ENCODE data around the gene HYAL3. TPM values are rescaled to one million over a fixed set of nuclear protein-coding genes. Genes with fewer than 3 reads are reported as not detected.

Gene HYAL3
- total RNA-seq, 2 experiments from 2014 or later, result 2.7 to 3.5 TPM

- Histone ChIP-seq H3K4me2 (ENCODE audit: low read length) (peak within 1 kb of the TSS; percentile 83), H4K20me1 (ENCODE audit: insufficient read depth, low read length) (no peaks in the 10 kb centered on the region; the same call in 1 of the 2 replicates), H3K79me2 (ENCODE audit: insufficient read depth, low read depth, low read length) (peaks cover 19% of the 10 kb centered on the region), H3K9me2 (ENCODE audit: insufficient read depth, low read length) (no peaks in the 10 kb centered on the region), H3K36me3 (ENCODE audit: insufficient read depth, low read length) (peaks cover 11% of the 10 kb centered on the region), H3K4me3 (ENCODE audit: low read depth, low read length, poor library complexity, severe bottlenecking) (peak within 1 kb of the TSS; percentile 39), H3K27ac (ENCODE audit: low read depth, low read length, poor library complexity, severe bottlenecking) (no peak within 1 kb of the TSS), H3K9me3 (ENCODE audit: low read length) (no peaks in the 10 kb centered on the region), H3K4me1 (ENCODE audit: insufficient read depth, low read length, poor library complexity, severe bottlenecking) (peaks cover 44% of the 10 kb centered on the region), H2AFZ (ENCODE audit: low read length) (peak within 1 kb of the TSS; percentile 70)
- ChIA-PET POLR2A (interaction anchor here (0.6 to 0.8 kb wide), 2 partner anchors 10 to 64 kb away, joined by 3 to 4 read pairs; partner anchors contain the start of genes CYB561D2 and NPRL2), CTCF (ENCODE audit: unreplicated experiment) (no interaction called here)
- no TSS peak for BruUV-seq (replicated peaks)
- TF ChIP-seq CTCF (conservative IDR thresholded peaks at IDR 0.05; ENCODE audit: low read length) (no peak), EZH2phosphoT487 (IDR thresholded peaks at IDR 0.05; ENCODE audit: borderline replicate concordance, low read depth, low read length) (no peak)
- DNase-seq (ENCODE audit: low spot score), result peak; percentile 52
- intact Hi-C loops (cut with micrococcal nuclease; ENCODE audit: unreplicated experiment), result no loop called here
Measured at GRCh38 chr3:50340448-50341329, 41.5 kb upstream of the HYAL3 start, which contains the start of gene RASSF1. Gene RASSF1 (minus strand): TSS chr3:50340836. CDS start chr3:50340805, 31 bp downstream.

GRCh38 chr3:50340147-50340447 is 40.9 kb upstream of the HYAL3 start:
- ChIA-PET POLR2A (interaction anchor here (0.6 to 0.8 kb wide), 2 partner anchors 10 to 65 kb away, joined by 3 to 4 read pairs; partner anchors contain the start of genes CYB561D2 and NPRL2), CTCF (ENCODE audit: unreplicated experiment) (no interaction called here)
- Histone ChIP-seq H3K4me1 (ENCODE audit: insufficient read depth, low read length, poor library complexity, severe bottlenecking) (peaks cover 44% of the 10 kb centered on the region), H2AFZ (ENCODE audit: low read length) (peak overlapping the region; percentile 70; the same call in 1 of the 2 replicates), H3K9me2 (ENCODE audit: insufficient read depth, low read length) (no peaks in the 10 kb centered on the region), H4K20me1 (ENCODE audit: insufficient read depth, low read length) (no peaks in the 10 kb centered on the region; the same call in 1 of the 2 replicates), H3K36me3 (ENCODE audit: insufficient read depth, low read length) (peaks cover 14% of the 10 kb centered on the region), H3K79me2 (ENCODE audit: insufficient read depth, low read depth, low read length) (peaks cover 25% of the 10 kb centered on the region), H3K27ac (ENCODE audit: low read depth, low read length, poor library complexity, severe bottlenecking) (no peak overlapping the region), H3K9me3 (ENCODE audit: low read length) (no peaks in the 10 kb centered on the region), H3K4me2 (ENCODE audit: low read length) (peak overlapping the region; percentile 83; the same call in 1 of the 2 replicates), H3K4me3 (ENCODE audit: low read depth, low read length, poor library complexity, severe bottlenecking) (peak overlapping the region; percentile 39)
- intact Hi-C loops (cut with micrococcal nuclease; ENCODE audit: unreplicated experiment), result no loop called here
- no peak for TF ChIP-seq CTCF (conservative IDR thresholded peaks at IDR 0.05; ENCODE audit: low read length)
- TF ChIP-seq EZH2phosphoT487 (IDR thresholded peaks at IDR 0.05; ENCODE audit: borderline replicate concordance, low read depth, low read length), result no peak
- no peak for DNase-seq (ENCODE audit: low spot score)
- no TSS peak for BruUV-seq (replicated peaks)
